SH-SY5Y (cell line): ENCODE results near the gene ADAMTSL3.

Experiments used
- GATA2 ChIP-seq: IDR thresholded peaks from 2 replicates; pipeline ENCODE4 v1.6.1; 2011; ENCODE audit warnings: mild to moderate bottlenecking, low read depth, low read length
- GATA3 ChIP-seq: IDR thresholded peaks from 2 replicates; pipeline ENCODE4 v1.6.1; 2011; ENCODE audit warnings: low read depth, mild to moderate bottlenecking, low read length, moderate library complexity

GRCh38 chr15:83850501-83851245 is 196.8 kb downstream of the ADAMTSL3 start:
- no peak for TF ChIP-seq GATA2
- TF ChIP-seq GATA3 = no peak
